SK-MEL-5 (cell line): ENCODE results near the gene COL24A1. TPM values are rescaled to one million over a fixed set of nuclear protein-coding genes. Genes with fewer than 3 reads are reported as not detected.
"Not testable (repeated sequence)": the region's sequence is repeated elsewhere in the genome, so short reads cannot be mapped to it uniquely, and the experiment has no call there.

Experiments
- DNase-seq: peaks from one replicate; pipeline ENCODE4 v3.0.0-alpha.2; 2016; ENCODE audit warnings: low read depth, low spot score
- in situ Hi-C: cut with HindIII; loops from 2 replicates; pipeline ENCODE4 v1.10.0; 2016; ENCODE audit warnings: low sequenced_read_pairs, high pct_unique_total_duplicates, low pct_unique_long_range_greater_than_20kb
- total RNA-seq: library from RNA; depleted of rRNA; stranded (reverse); fragments of >200 nt; shearing (Covaris generic); gene quantifications from 2 replicates; pipeline ENCODE4 v1.2.3, GENCODE V29; 2014

COL24A1 gene
- total RNA-seq, 1 experiment from 2014 or later = not detected

DNA sequence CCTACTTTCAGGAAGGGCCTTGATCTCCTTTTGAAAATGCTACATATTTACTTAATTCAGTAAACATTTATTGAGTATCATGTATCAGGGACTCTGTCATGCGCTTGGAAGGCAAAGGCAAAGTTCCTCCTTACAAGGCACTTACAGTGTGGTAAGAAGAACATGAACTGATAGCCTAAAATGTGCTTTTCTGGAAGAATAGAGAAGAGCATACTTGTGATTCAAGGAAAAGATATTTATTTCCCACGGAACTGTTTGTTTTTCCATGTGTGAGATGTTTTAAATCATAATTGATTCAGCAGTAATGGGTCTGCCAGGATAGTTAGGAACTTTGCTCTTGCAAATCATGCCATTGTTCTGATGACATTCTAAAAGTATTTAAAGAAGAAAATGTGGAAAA is 338.2 kb downstream of the COL24A1 start:
- DNase-seq = no peak
- in situ Hi-C loops = no loop called here

GRCh38 chr1:85816606-85817005 is 340.0 kb downstream of the COL24A1 start:
- DNase-seq = no peak
- in situ Hi-C loops = no loop called here

DNA sequence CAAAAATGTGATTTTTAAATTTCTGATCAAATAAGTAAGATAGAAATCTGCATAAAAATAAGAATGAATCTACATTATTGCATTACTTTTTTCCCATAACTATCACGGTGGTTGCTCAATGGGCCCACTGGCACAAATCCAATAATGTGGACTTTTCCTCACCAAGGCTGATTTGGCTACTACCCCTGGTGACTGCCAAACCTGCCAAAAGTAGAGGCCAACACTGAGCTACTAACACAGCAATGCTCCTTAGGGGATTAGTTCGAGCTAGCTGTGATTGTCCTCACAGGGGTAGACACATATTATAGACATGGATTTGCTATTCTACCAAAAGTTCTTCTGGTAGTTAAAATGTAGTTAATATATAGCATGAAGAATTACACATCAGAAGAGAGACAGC is 340.7 kb downstream of the COL24A1 start:
- no peak for DNase-seq
- in situ Hi-C loops = no loop called here

- DNase-seq = no peak
- in situ Hi-C loops = no loop called here
Observed at GRCh38 chr1:85806236-85806965, 350.2 kb downstream of the COL24A1 start.

DNA sequence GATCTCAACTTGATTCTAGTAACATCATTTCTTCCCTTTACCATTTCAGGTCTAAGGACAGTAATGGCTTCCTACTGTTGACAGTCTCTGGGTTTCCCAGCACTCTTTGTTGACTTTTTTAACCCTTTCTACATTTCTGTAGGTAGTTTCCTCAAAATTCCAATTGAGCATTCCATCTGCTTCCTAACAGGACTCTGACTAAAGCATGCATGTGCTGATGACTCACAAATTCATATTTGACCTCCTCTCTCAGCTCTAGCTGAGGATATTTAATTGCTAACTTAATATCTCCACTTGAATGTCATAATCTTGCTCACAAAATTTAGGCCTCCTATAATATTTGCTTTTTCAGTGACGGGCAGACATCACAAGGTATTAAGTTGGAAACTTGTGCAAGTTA is 355.1 kb downstream of the COL24A1 start:
- in situ Hi-C loops = no loop called here
- DNase-seq = no peak

DNA sequence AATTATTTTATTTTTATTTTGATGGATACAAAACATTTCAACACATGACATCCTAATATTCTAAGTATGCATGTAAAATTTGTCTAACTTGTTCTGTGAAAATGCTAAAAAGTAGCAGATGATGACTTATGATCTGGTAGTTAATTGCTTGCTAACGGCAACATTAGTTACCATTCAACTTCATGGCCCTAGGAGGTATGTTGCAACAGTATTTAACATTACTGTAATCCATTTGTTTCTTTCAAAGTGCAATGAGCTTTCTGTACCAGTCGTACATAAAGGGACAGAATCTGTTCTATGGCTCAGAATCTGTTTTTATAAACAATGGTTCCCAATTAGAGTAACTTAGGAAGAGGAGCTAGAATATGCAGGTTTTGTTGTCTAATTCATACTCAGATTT is 356.8 kb downstream of the COL24A1 start:
- no peak for DNase-seq
- in situ Hi-C loops = no loop called here

DNA sequence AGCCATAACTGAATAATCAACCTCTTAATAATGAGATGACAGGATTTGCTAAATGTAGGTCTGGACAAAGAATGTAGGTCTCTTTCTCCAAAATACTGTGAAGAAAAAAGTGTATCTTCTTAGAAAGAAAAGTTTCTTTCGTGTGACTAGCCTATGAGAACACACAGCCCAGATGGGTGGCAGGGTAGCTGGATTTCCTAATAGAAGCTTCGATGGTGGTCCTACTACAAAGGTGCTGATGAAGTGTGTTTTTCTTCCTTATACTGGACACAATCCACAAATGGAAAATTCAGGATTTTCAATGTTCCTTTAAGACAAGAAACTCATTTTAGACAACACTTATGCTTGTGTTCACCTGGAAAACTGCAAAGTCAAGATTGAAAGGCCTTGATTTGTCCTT is 358.2 kb downstream of the COL24A1 start:
- in situ Hi-C loops = no loop called here
- no peak for DNase-seq

GRCh38 chr1:85777021-85777420 is 379.6 kb downstream of the COL24A1 start:
- DNase-seq, in situ Hi-C loops: not testable (repeated sequence)

DNA sequence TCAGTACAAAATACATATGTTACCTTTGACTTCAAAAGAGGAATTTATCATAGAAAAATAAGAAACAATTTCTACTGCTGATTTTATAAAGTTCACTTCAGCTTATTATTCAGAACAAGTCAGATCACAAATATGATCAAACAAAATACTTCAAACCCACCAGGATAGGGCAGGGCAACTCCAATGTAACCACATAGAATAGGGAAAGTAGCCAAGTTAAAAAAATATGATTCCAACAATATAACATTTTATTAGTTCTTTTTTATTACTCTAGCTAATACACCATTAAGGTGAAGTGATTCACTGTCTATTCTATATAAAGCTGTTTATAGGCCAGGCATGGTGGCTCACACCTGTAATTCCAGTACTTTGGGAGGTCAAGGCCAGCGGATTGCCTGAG is 393.8 kb downstream of the COL24A1 start:
- in situ Hi-C loops = no loop called here
- no peak for DNase-seq

DNA sequence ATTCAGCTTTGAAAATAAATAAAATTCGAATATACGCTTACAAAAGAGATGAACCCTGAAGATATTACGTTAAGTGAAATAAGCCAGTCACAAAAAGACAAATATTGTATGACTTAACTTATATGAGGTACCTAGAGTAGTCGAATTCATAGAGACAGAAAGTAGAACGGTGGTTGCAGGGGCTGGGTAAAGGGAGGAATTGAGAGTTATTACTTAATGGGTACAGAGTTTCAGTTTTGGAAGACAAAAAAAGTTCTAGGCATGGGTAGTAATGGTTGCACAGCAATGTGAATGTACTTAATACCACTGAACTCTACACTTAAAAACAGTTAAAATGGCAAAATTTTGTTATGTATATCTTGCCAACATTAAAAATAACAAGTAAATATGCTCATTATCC is 399.7 kb downstream of the COL24A1 start:
- no peak for DNase-seq
- in situ Hi-C loops = no loop called here

- DNase-seq = no peak
- in situ Hi-C loops = no loop called here
Observed at GRCh38 chr1:85748120-85748519, 408.5 kb downstream of the COL24A1 start.

DNA sequence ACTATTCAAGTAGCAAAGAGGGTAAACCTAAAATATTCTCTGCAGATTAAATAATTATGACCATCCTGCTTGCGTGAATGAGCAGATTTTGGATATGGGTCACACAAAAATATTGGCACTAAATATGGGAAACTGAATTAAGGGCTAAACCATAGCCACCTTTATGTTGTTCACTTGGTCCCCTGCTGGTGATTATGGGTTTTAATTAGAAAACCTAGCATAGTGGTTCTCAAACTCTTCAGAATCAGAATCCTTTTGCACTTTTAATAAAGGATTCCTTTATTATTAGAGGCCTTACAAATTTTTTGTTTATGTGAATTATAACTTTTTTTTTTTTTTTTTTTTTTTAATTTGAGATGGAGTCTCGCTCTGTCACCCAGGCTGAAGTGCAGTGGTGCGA is 409.8 kb downstream of the COL24A1 start:
- in situ Hi-C loops = no loop called here
- no peak for DNase-seq

GRCh38 chr1:85743814-85744213 is 412.8 kb downstream of the COL24A1 start:
- in situ Hi-C loops = no loop called here
- no peak for DNase-seq

DNA sequence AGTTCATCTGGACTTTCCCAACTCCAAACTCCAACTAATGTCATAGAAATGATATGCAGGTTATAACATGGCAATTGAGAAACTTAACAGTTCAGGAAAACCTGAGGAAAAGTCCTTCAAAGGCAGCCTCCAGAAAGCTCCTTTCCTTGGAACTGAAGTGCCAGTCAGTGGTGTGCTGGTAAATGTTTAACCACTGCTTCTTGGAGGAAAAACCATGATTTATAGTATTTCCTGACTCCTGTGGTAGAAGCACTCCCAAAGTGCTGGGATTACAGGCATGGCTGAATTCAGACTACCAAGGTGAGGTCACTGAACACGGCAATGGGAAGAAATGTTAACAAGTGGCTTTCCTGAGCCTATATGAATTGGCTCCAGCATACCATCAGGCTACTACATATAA is 421.6 kb downstream of the COL24A1 start:
- in situ Hi-C loops = no loop called here
- DNase-seq = no peak

GRCh38 chr1:85718678-85719340 is 437.8 kb downstream of the COL24A1 start:
- in situ Hi-C loops = no loop called here
- no peak for DNase-seq

DNA sequence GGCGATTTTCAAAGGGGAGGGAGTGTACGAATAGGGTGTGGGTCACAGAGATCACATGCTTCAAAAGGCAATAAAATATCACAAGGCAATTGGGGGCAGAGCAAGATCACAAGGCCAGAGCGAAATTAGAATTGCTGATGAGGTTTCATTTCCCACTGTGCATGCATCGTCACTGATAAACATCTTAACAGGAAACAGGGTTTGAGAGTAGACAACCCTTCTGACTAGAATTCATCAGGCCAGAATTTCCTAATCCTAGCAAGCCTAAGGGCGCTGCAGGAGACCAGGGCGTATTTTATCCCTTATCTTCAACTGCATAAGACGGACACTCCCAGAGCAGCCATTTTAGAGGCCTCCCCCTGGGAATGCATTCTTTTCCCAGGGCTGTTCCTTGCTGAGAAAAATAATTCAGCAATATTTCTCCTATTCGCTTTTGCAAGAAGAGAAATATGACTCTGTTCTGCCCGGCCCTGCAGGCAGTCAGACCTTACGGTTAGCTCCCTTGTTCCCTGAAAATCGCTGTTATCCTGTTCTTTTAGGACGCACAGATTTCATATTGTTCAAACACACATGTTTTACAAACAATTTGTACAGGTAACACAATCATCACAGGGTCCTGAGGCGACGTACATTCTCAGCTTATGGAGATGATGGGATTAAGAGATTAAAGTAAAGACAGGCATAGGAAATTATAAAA is 442.0 kb downstream of the COL24A1 start:
- DNase-seq, in situ Hi-C loops: not testable (repeated sequence)

GRCh38 chr1:85708829-85709227 is 447.7 kb downstream of the COL24A1 start:
- in situ Hi-C loops = no loop called here
- no peak for DNase-seq

GRCh38 chr1:85707990-85708828 is 448.4 kb downstream of the COL24A1 start, which contains the start of gene ZNHIT6:
Gene ZNHIT6, minus strand, starts transcription at chr1:85708433. Its CDS starts 149 bp downstream, at chr1:85708284.
- in situ Hi-C loops = no loop called here
- DNase-seq = peak; percentile 94
